Thymus (tissue), 11 donors: ENCODE data around the gene TSLP. TPM values are rescaled to one million over a fixed set of nuclear protein-coding genes. Genes with fewer than 3 reads are reported as not detected.

ENCODE experiments used
- DNase-seq, 9 donors: peaks; one replicate each; pipeline ENCODE4 v3.0.0-alpha.2; 2013; ENCODE audit warnings: low spot score in 9 of 9, low read depth in 6 of 9, missing footprints in 1 of 9
- H3K27ac ChIP-seq, 2 donors: one replicate each; pipeline ENCODE4 v1.5.1; 2013; ENCODE audit warnings: control low read depth in 1 of 2, low read depth in 1 of 2, low read length in 1 of 2, mild to moderate bottlenecking in 1 of 2, moderate library complexity in 1 of 2
- H3K27me3 ChIP-seq, 2 donors: one replicate each; pipeline ENCODE4 v1.5.1; 2013; ENCODE audit warnings: low read length in 1 of 2; ENCODE audit not compliant: control insufficient read depth in 2 of 2, insufficient read depth in 1 of 2
- H3K36me3 ChIP-seq, 2 donors: one replicate each; pipeline ENCODE4 v1.5.1; 2013; ENCODE audit warnings: low read length in 1 of 2, mild to moderate bottlenecking in 1 of 2, moderate library complexity in 1 of 2; ENCODE audit not compliant: control insufficient read depth in 2 of 2, insufficient read depth in 2 of 2
- H3K4me1 ChIP-seq, 2 donors: one replicate each; pipeline ENCODE4 v1.5.1; 2013; ENCODE audit warnings: low read length in 2 of 2; ENCODE audit not compliant: control insufficient read depth in 2 of 2, insufficient read depth in 2 of 2
- H3K4me3 ChIP-seq, 2 donors: one replicate each; pipeline ENCODE4 v1.5.1; 2013; ENCODE audit warnings: low read length in 2 of 2, control low read depth in 1 of 2, mild to moderate bottlenecking in 1 of 2
- H3K9me3 ChIP-seq, 2 donors: one replicate each; pipeline ENCODE4 v1.5.1; 2013; ENCODE audit warnings: low read length in 1 of 2, mild to moderate bottlenecking in 1 of 2; ENCODE audit not compliant: control insufficient read depth in 2 of 2, insufficient read depth in 1 of 2
- WGBS: extraction: QIAGEN DNeasy Blood & Tissue Kit; methylation state at CpG from one replicate; pipeline ENCODE4 v1.1.7; 2013; 5-methylcytosine and 5-hydroxymethylcytosine counted together
- polyA plus RNA-seq: library from polyadenylated mRNA; stranded (reverse); fragments of 200-250 nt; gene quantifications from one replicate; pipeline ENCODE4 v1.2.3, GENCODE V29; 2013
- total RNA-seq: library from RNA; stranded (reverse); fragments of 120-200 nt; gene quantifications from one replicate; pipeline ENCODE4 v1.2.4, GENCODE V29; 2013
- donor health status: healthy.

Gene TSLP
- total and polyA plus RNA-seq, 2 donors: 0.09 to 0.39 TPM

DNA sequence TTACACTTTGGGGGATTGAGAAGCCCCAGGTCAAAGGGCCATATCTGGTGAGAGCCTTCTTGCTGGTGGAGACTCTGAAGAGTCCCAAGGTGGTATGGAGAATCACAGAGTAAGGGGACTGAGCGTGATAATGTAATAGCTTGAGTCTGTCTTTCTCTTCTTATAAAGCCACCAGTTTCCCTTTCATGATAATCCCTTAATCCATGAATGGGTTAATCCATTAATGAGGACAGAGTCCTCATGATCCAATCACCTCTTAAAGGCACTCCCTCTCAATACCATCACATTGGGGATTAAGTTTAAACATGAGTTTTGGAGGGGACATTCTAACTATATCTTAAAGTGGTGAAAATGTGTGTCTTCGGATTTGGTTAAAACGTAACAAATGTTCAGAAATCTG is 42.2 kb downstream of the TSLP start:
- Histone ChIP-seq H3K36me3 (peaks cover 5 to 38% of the 10 kb centered on the region in 2 donors), H3K27ac (no peak overlapping the region), H3K4me3 (no peak overlapping the region), H3K27me3 (no peaks in the 10 kb centered on the region), H3K4me1 (no peaks in the 10 kb centered on the region), H3K9me3 (no peaks in the 10 kb centered on the region)
- DNase-seq: no peak
- 98% methylated on average over 3 of the region's 3 CpGs for WGBS

DNA sequence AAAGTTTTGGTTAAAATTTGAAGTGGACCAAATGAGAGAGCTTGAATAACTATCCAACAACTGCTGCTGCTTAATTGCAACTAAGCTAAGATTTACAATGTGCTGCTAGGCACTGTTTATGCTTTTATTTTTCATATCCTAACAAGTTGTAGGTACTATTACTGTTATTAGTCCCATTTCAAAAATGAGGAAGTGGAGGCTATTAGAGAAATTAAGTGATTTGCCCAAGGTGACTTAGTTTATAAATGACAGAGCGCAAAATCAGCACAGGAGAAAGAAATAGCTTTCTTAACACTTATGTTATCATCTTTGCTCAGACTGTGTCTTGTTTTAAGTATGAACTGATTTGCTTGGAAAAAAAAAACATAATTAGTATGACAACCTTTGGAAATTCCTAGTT is 43.7 kb downstream of the TSLP start:
- 98% methylated on average over 1 of the region's 1 CpG for WGBS
- Histone ChIP-seq H3K4me1 (no peaks in the 10 kb centered on the region), H3K27me3 (no peaks in the 10 kb centered on the region), H3K4me3 (no peak overlapping the region), H3K9me3 (no peaks in the 10 kb centered on the region), H3K27ac (no peak overlapping the region), H3K36me3 (peaks cover 5 to 45% of the 10 kb centered on the region in 2 donors)
- no peak for DNase-seq

DNA sequence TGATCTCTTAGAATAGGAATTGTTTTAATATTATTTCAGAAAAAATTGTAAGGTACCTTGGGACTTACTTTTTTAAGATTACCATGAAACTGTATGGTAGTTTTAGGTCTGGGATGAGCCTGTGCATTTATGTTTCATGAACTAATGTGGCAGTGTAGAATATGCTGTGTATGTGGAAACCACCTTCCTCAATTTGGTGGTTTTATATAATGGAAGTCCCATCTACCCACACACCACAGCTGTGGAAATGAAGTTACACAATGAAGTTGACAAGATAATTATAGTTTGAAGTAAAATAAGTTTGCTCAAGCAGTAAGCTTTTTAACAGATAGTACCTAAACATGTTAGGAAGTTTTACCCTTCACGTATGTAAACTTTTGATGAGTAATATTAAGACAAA is 45.0 kb downstream of the TSLP start:
- WGBS: 94% methylated on average over 1 of the region's 1 CpG

DNA sequence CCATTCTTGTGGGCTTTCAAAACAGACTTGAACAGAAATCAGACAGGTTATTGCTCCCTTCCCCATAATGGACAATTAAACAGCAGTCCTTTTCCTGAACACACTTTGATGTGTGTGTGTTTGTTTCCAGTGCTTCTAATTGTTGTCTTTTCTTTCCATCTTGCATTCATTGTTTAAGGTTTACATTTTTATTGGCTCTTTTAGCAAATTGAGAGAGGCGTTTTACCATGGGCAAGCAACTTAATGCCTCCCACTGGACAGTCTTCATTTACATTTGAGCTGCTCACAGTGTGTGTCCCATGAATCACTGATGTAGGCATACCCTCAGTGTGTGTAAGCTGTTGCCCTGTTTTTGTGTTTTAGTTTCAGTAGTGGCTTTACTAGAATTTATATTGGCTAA is 45.6 kb downstream of the TSLP start:
- no peak overlapping the region for H3K27ac ChIP-seq
- no peaks in the 10 kb centered on the region for H3K27me3 ChIP-seq
- no peaks in the 10 kb centered on the region for H3K4me1 ChIP-seq
- WGBS: 100% methylated on average over 1 of the region's 1 CpG
- H3K36me3 ChIP-seq: peaks cover 11 to 50% of the 10 kb centered on the region in 2 donors
- no peak overlapping the region for H3K4me3 ChIP-seq
- no peaks in the 10 kb centered on the region for H3K9me3 ChIP-seq
- DNase-seq: no peak

More for the DNA sequence above, 45.0 kb downstream of the TSLP start:
- Histone ChIP-seq H3K27me3 (no peaks in the 10 kb centered on the region), H3K4me1 (no peaks in the 10 kb centered on the region), H3K36me3 (peaks cover 8 to 50% of the 10 kb centered on the region in 2 donors), H3K4me3 (no peak overlapping the region), H3K27ac (no peak overlapping the region), H3K9me3 (no peaks in the 10 kb centered on the region)
- no peak for DNase-seq

DNA sequence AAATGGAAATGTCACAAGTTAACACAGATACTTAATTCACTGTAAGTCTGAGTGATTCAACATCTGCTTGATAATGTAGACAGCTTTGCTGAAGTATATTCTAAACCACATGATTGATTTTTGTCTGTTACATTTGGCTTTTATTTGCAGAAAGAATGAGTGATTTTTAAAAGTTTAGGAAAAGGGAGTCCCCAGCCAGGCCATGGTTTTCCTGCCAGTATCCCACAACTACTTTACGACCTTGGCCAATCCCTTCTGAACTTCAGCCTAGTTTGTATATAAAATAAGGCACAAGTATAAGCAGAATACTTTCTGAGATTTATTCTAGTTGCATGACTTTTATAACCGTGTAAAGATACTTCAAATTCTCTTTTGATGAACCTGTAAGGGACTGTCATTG is 47.7 kb downstream of the TSLP start:
- Histone ChIP-seq H3K27ac (no peak overlapping the region), H3K4me3 (no peak overlapping the region), H3K9me3 (no peaks in the 10 kb centered on the region), H3K36me3 (peaks cover 11 to 44% of the 10 kb centered on the region in 2 donors), H3K27me3 (no peaks in the 10 kb centered on the region), H3K4me1 (no peaks in the 10 kb centered on the region)
- WGBS: 73% methylated on average over 2 of the region's 2 CpGs
- DNase-seq: no peak

DNA sequence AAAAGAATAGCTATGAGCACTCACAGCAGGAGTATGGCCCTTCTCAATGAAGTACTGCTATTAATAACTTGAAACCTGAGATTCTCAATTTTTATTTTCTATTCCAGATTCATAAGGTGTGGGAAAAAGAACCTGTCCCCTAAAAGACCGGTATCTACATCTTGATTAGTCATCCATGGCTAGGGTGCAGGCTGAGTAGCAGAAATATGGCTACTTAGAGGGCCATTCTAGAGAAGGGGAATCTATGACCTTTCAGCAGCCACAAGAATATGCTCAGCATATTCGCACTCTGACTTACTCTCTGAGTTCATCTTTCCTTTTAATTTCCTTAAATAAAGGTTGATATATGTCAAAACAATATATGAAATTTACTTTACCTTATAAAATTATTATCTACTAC is 48.3 kb downstream of the TSLP start:
- Histone ChIP-seq H3K4me3 (no peak overlapping the region), H3K27me3 (no peaks in the 10 kb centered on the region), H3K36me3 (peaks cover 11 to 40% of the 10 kb centered on the region in 2 donors), H3K27ac (no peak overlapping the region), H3K4me1 (no peaks in the 10 kb centered on the region), H3K9me3 (no peaks in the 10 kb centered on the region)
- no peak for DNase-seq
- WGBS: 98% methylated on average over 2 of the region's 2 CpGs

DNA sequence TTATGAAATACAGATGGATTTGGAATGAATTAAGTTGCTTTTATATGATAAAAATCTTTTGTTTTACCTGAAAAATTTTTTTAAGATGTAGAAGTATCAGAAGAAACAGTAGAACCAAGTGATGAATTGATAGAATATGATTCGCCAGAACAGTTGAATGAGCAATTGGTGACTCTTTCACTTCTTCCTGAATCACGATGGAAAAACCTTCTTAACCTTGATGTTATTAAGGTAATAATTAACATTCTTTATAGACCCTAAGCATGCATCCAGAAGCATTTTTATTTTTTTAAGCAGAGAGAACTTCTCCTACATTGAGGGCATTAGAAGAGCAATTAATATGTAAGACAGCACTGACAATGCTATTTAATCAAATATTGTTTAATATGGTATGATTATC is 49.4 kb downstream of the TSLP start:
- H3K27ac ChIP-seq: no peak overlapping the region
- 98% methylated on average over 2 of the region's 2 CpGs for WGBS
- no peak overlapping the region for H3K4me3 ChIP-seq
- no peaks in the 10 kb centered on the region for H3K4me1 ChIP-seq
- H3K36me3 ChIP-seq: peaks cover 15 to 43% of the 10 kb centered on the region in 2 donors
- H3K27me3 ChIP-seq: no peaks in the 10 kb centered on the region
- DNase-seq: no peak
- H3K9me3 ChIP-seq: no peaks in the 10 kb centered on the region

DNA sequence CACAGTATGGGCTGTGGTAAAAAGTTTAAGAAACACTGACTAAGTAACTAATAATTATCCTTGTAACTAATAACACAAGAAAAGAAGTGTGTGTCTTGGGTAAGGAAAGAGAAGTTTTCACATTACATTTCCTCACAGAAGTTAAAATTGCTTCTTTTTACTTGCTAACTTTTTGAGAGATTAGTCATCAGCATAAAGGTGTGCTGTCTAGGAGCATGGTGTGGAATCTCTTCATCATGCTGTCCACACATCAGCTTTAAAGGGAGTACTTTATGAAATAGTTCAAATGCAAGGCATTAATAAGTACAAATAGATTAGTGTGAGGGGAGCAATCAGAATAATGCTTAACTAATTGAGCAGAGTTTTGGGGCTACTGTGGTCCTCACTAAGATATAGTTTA is 50.4 kb downstream of the TSLP start:
- no peak for DNase-seq
- Histone ChIP-seq H3K36me3 (peaks cover 15 to 41% of the 10 kb centered on the region in 2 donors), H3K4me1 (no peaks in the 10 kb centered on the region)

DNA sequence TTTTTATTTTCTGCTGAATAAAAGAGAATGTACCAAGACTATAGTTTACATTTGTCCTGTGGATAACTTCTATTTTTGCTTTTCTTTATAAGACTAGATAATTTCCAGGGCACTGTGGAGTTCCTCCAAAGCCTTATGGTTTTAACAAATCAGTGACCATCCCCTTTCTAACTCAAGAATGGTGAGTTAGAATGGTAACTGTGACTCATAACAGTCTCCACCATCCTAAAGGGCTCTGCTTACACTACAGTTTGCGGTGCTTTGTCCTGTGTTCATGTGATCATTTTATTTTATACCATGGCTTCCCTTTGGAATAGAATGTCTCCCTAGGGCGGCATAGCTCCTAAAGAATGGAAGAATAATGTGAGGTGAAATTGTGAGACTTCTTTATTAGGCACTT is 50.9 kb downstream of the TSLP start:
- H3K27me3 ChIP-seq: no peaks in the 10 kb centered on the region
- H3K27ac ChIP-seq: no peak overlapping the region
- DNase-seq: no peak
- H3K36me3 ChIP-seq: peaks cover 11 to 44% of the 10 kb centered on the region in 2 donors
- no peaks in the 10 kb centered on the region for H3K4me1 ChIP-seq
- 49% methylated on average over 2 of the region's 2 CpGs for WGBS
- H3K9me3 ChIP-seq: no peaks in the 10 kb centered on the region
- H3K4me3 ChIP-seq: no peak overlapping the region

More for the DNA sequence above, 50.4 kb downstream of the TSLP start:
- H3K27me3 ChIP-seq: no peaks in the 10 kb centered on the region
- no peak overlapping the region for H3K27ac ChIP-seq
- H3K9me3 ChIP-seq: no peaks in the 10 kb centered on the region
- no peak overlapping the region for H3K4me3 ChIP-seq

DNA sequence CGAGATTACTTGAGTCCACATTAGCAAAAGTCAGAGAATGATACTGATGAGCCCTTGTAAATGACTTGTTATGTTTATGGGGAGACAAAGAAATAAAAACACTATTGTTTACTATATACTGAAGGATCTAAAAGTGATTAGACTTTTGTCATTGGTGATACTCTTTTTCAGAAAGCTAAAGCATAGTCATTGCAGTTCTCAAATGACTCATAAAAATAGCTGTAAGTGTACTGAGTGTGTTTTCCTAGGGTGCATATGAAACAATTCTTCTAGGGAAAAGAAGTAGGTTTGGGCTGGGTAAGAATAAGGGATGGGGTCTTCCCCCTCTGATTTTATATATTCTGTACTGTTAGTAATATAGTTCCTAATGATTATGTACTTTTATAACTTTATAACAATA is 53.3 kb downstream of the TSLP start:
- H3K9me3 ChIP-seq: no peaks in the 10 kb centered on the region
- DNase-seq: no peak
- no peaks in the 10 kb centered on the region for H3K4me1 ChIP-seq
- H3K27me3 ChIP-seq: no peaks in the 10 kb centered on the region
- H3K4me3 ChIP-seq: no peak overlapping the region
- H3K36me3 ChIP-seq: peaks cover 10 to 35% of the 10 kb centered on the region in 2 donors
- H3K27ac ChIP-seq: no peak overlapping the region
- 95% methylated on average over 1 of the region's 1 CpG for WGBS
